ENCODE results near the gene CCNO.

CCNO gene

GRCh38 chr5:55223812-55224240 lies 9.6 kb downstream of the CCNO start:
- FAIRE-seq (no peak), DNase-seq (ENCODE audit: insufficient read length, low spot score) (no peak)

GRCh38 chr5:55222985-55223811 lies 10.2 kb downstream of the CCNO start:
- FAIRE-seq (no peak), DNase-seq (ENCODE audit: insufficient read length, low spot score) (no peak)

GRCh38 chr5:55222092-55222984 lies 11.1 kb downstream of the CCNO start:
- DNase-seq (ENCODE audit: insufficient read length, low spot score) (no peak), FAIRE-seq (peak; percentile 13)

GRCh38 chr5:55220433-55221185 lies 12.8 kb downstream of the CCNO start:
- FAIRE-seq = no peak

GRCh38 chr5:55219770-55220169 lies 13.6 kb downstream of the CCNO start:
- no peak for FAIRE-seq
- no peak for DNase-seq (ENCODE audit: insufficient read length, low spot score)

More at GRCh38 chr5:55220433-55221185, 12.8 kb downstream of the CCNO start:
- DNase-seq (ENCODE audit: insufficient read length, low spot score) = no peak

- no peak for DNase-seq (ENCODE audit: insufficient read length, low spot score)
- no peak for FAIRE-seq
Measured at GRCh38 chr5:55218967-55219366, 14.4 kb downstream of the CCNO start.

- FAIRE-seq (no peak), DNase-seq (ENCODE audit: insufficient read length, low spot score) (no peak)
Measured at GRCh38 chr5:55211184-55211874, 22.1 kb downstream of the CCNO start.

- no peak for FAIRE-seq
Measured at GRCh38 chr5:55205001-55205400, 28.4 kb downstream of the CCNO start.

GRCh38 chr5:55191165-55191564 lies 42.2 kb downstream of the CCNO start:
- FAIRE-seq (no peak), DNase-seq (ENCODE audit: insufficient read length, low spot score) (no peak)

More at GRCh38 chr5:55205001-55205400, 28.4 kb downstream of the CCNO start:
- DNase-seq (ENCODE audit: insufficient read length, low spot score) = no peak

- DNase-seq (ENCODE audit: insufficient read length, low spot score) (no peak), FAIRE-seq (no peak)
Measured at GRCh38 chr5:55188656-55189540, 44.5 kb downstream of the CCNO start.

- peak; percentile 38 for FAIRE-seq
Measured at GRCh38 chr5:55187370-55187769, 46.0 kb downstream of the CCNO start.

More at GRCh38 chr5:55187370-55187769, 46.0 kb downstream of the CCNO start:
- peak; percentile 17 for DNase-seq (ENCODE audit: insufficient read length, low spot score)
